Mesendoderm (in vitro differentiated cells): Measurements from ENCODE around the gene SPINT2.

ENCODE experiments used
- DNase-seq: peaks from one replicate; pipeline ENCODE4 v3.0.0; 2013
- H2AK5ac ChIP-seq: 2 replicates; pipeline ENCODE4 v1.6.1; 2013; ENCODE audit warnings: low read length, inconsistent platforms
- H2BK120ac ChIP-seq: 2 replicates; pipeline ENCODE4 v1.6.1; 2013; ENCODE audit warnings: low read depth, mild to moderate bottlenecking, low read length, moderate library complexity, mixed read lengths
- H2BK15ac ChIP-seq: replicated peaks from 2 replicates; pipeline ENCODE4 v1.6.1; 2013; ENCODE audit warnings: low read depth, mild to moderate bottlenecking, moderate library complexity
- H2BK5ac ChIP-seq: 2 replicates; pipeline ENCODE4 v1.6.1; 2013; ENCODE audit warnings: low read length, inconsistent platforms
- H3K18ac ChIP-seq: 2 replicates; pipeline ENCODE4 v1.6.1; 2013; ENCODE audit warnings: mild to moderate bottlenecking, low read length, mixed read lengths
- H3K23ac ChIP-seq: one replicate; pipeline ENCODE4 v1.6.1; 2013; ENCODE audit warnings: low read length
- H3K27ac ChIP-seq: 2 replicates; pipeline ENCODE4 v1.5.1; 2013; ENCODE audit warnings: low read depth, mild to moderate bottlenecking, inconsistent platforms, low read length, moderate library complexity
- H3K27me3 ChIP-seq: 2 replicates; pipeline ENCODE4 v1.6.1; 2013; ENCODE audit warnings: low read length, control low read depth, mild to moderate bottlenecking, inconsistent platforms; ENCODE audit not compliant: insufficient read depth, poor library complexity
- H3K36me3 ChIP-seq: 2 replicates; pipeline ENCODE4 v1.6.1; 2013; ENCODE audit warnings: low read length, inconsistent platforms; ENCODE audit not compliant: control insufficient read depth, insufficient read depth
- H3K4ac ChIP-seq: one replicate; pipeline ENCODE4 v1.6.1; 2013; ENCODE audit warnings: low read depth, mild to moderate bottlenecking, low read length, moderate library complexity
- H3K4me1 ChIP-seq: 2 replicates; pipeline ENCODE4 v1.6.1; 2013; ENCODE audit warnings: low read depth, low read length, inconsistent platforms; ENCODE audit not compliant: control insufficient read depth
- H3K4me2 ChIP-seq: 2 replicates; pipeline ENCODE4 v1.6.1; 2013; ENCODE audit warnings: low read length
- H3K4me3 ChIP-seq: 2 replicates; pipeline ENCODE4 v1.5.1; 2013; ENCODE audit warnings: mild to moderate bottlenecking, low read length
- H3K56ac ChIP-seq: one replicate; pipeline ENCODE4 v1.6.1; 2013; ENCODE audit warnings: low read length
- H3K79me1 ChIP-seq: 2 replicates; pipeline ENCODE4 v1.6.1; 2013; ENCODE audit warnings: low read length, inconsistent platforms
- H3K79me2 ChIP-seq: 2 replicates; pipeline ENCODE4 v1.6.1; 2013; ENCODE audit warnings: mild to moderate bottlenecking, low read length; ENCODE audit not compliant: control insufficient read depth, insufficient read depth
- H3K9ac ChIP-seq: 2 replicates; pipeline ENCODE4 v1.6.1; 2013; ENCODE audit warnings: low read length, inconsistent platforms
- H4K5ac ChIP-seq: one replicate; pipeline ENCODE4 v1.6.1; 2013; ENCODE audit warnings: low read length
- H4K8ac ChIP-seq: one replicate; pipeline ENCODE4 v1.6.1; 2013; ENCODE audit warnings: low read depth, mild to moderate bottlenecking, control low read depth, low read length, moderate library complexity
- WGBS: extraction: QIAGEN DNeasy Blood & Tissue Kit; methylation state at CpG from one replicate; pipeline ENCODE4 v1.1.7; 2013; ENCODE audit warnings: low lambda C conversion rate, missing lambda C conversion rate; ENCODE audit not compliant: insufficient coverage; ENCODE audit errors: extremely low coverage; 5-methylcytosine and 5-hydroxymethylcytosine counted together

The SPINT2 gene

GRCh38 chr19:38309615-38310278 lies 45.4 kb downstream of the SPINT2 start:
- H3K4ac ChIP-seq = no peak overlapping the region
- DNase-seq = no peak
- H3K36me3 ChIP-seq = no peaks in the 10 kb centered on the region
- H2AK5ac ChIP-seq = no peak overlapping the region
- H3K27me3 ChIP-seq = no peaks in the 10 kb centered on the region
- no peak overlapping the region for H3K18ac ChIP-seq
- no peak overlapping the region for H4K8ac ChIP-seq
- peaks cover 2% of the 10 kb centered on the region for H3K79me2 ChIP-seq
- H2BK120ac ChIP-seq = no peak overlapping the region
- H3K56ac ChIP-seq = no peak overlapping the region
- H3K79me1 ChIP-seq = peaks cover 8% of the 10 kb centered on the region
- no peak overlapping the region for H3K23ac ChIP-seq
- no CpG with 5 or more reads among the region's 3 CpGs for WGBS
- H4K5ac ChIP-seq = no peak overlapping the region
- H2BK5ac ChIP-seq = no peak overlapping the region
- H3K27ac ChIP-seq = no peak overlapping the region
- H2BK15ac ChIP-seq = no peak overlapping the region
- H3K4me3 ChIP-seq = no peak overlapping the region
- H3K9ac ChIP-seq = no peak overlapping the region
- no peaks in the 10 kb centered on the region for H3K4me1 ChIP-seq
- H3K4me2 ChIP-seq = no peak overlapping the region

GRCh38 chr19:38310279-38310670 lies 45.9 kb downstream of the SPINT2 start:
- no peak for DNase-seq
- Histone ChIP-seq H3K36me3 (no peaks in the 10 kb centered on the region), H3K56ac (no peak overlapping the region), H3K79me2 (peaks cover 2% of the 10 kb centered on the region), H3K27me3 (no peaks in the 10 kb centered on the region), H3K4me2 (no peak overlapping the region), H2AK5ac (no peak overlapping the region), H3K27ac (no peak overlapping the region), H2BK15ac (no peak overlapping the region), H3K23ac (no peak overlapping the region), H4K5ac (no peak overlapping the region), H3K4me3 (no peak overlapping the region), H3K4ac (no peak overlapping the region), H3K9ac (no peak overlapping the region), H4K8ac (no peak overlapping the region), H3K18ac (no peak overlapping the region), H2BK5ac (no peak overlapping the region), H3K79me1 (peaks cover 10% of the 10 kb centered on the region), H3K4me1 (no peaks in the 10 kb centered on the region), H2BK120ac (no peak overlapping the region)
- WGBS = no CpG with 5 or more reads among the region's 2 CpGs

GRCh38 chr19:38310986-38311385 lies 46.6 kb downstream of the SPINT2 start:
- no peak overlapping the region for H4K5ac ChIP-seq
- H2BK5ac ChIP-seq = no peak overlapping the region
- no peak overlapping the region for H3K18ac ChIP-seq
- H3K79me1 ChIP-seq = peaks cover 12% of the 10 kb centered on the region
- no peak overlapping the region for H2BK15ac ChIP-seq
- no peak overlapping the region for H4K8ac ChIP-seq
- no peak overlapping the region for H3K23ac ChIP-seq
- no peak overlapping the region for H3K9ac ChIP-seq
- no peak for DNase-seq
- H3K27ac ChIP-seq = no peak overlapping the region
- H3K4me2 ChIP-seq = no peak overlapping the region
- no peak overlapping the region for H3K4me3 ChIP-seq
- no CpG with 5 or more reads among the region's 6 CpGs for WGBS
- H3K56ac ChIP-seq = no peak overlapping the region
- peaks cover 2% of the 10 kb centered on the region for H3K79me2 ChIP-seq
- H2BK120ac ChIP-seq = no peak overlapping the region
- no peaks in the 10 kb centered on the region for H3K4me1 ChIP-seq
- H3K36me3 ChIP-seq = no peaks in the 10 kb centered on the region
- no peak overlapping the region for H2AK5ac ChIP-seq
- no peaks in the 10 kb centered on the region for H3K27me3 ChIP-seq
- no peak overlapping the region for H3K4ac ChIP-seq

GRCh38 chr19:38315657-38316476 lies 51.5 kb downstream of the SPINT2 start, which contains the start of gene YIF1B:
TSS of gene YIF1B (minus strand) at chr19:38315947. CDS start at chr19:38315917, 30 bp downstream.
- no peak within 1 kb of the TSS for H2BK15ac ChIP-seq
- H3K79me1 ChIP-seq = peaks cover 7% of the 10 kb centered on the region
- peak within 1 kb of the TSS; percentile 30 for H2BK120ac ChIP-seq
- no peaks in the 10 kb centered on the region for H3K4me1 ChIP-seq
- no peak within 1 kb of the TSS for H4K5ac ChIP-seq
- H3K4me3 ChIP-seq = peak within 1 kb of the TSS; percentile 92
- no CpG with 5 or more reads among the region's 64 CpGs for WGBS
- peak; percentile 99 for DNase-seq
- H2BK5ac ChIP-seq = no peak within 1 kb of the TSS
- H3K9ac ChIP-seq = peak within 1 kb of the TSS; percentile 96
- peak within 1 kb of the TSS; percentile 96 for H3K4me2 ChIP-seq
- no peaks in the 10 kb centered on the region for H3K36me3 ChIP-seq
- H2AK5ac ChIP-seq = peak within 1 kb of the TSS; percentile 85
- peak within 1 kb of the TSS; percentile 24 for H3K18ac ChIP-seq
- no peak within 1 kb of the TSS for H3K23ac ChIP-seq
- H3K56ac ChIP-seq = peak within 1 kb of the TSS; percentile 94
- H3K27me3 ChIP-seq = no peaks in the 10 kb centered on the region
- no peak within 1 kb of the TSS for H4K8ac ChIP-seq
- H3K27ac ChIP-seq = peak within 1 kb of the TSS; percentile 27
- H3K4ac ChIP-seq = no peak within 1 kb of the TSS
- peaks cover 2% of the 10 kb centered on the region for H3K79me2 ChIP-seq

- no peak overlapping the region for H3K4me2 ChIP-seq
- no peak overlapping the region for H3K4me3 ChIP-seq
- no CpG with 5 or more reads among the region's 8 CpGs for WGBS
- peaks cover 7% of the 10 kb centered on the region for H3K79me1 ChIP-seq
- no peak overlapping the region for H3K4ac ChIP-seq
- no peak overlapping the region for H4K8ac ChIP-seq
- H3K56ac ChIP-seq = peak overlapping the region; percentile 25
- H3K36me3 ChIP-seq = no peaks in the 10 kb centered on the region
- no peak overlapping the region for H2BK15ac ChIP-seq
- H3K27ac ChIP-seq = no peak overlapping the region
- H2AK5ac ChIP-seq = no peak overlapping the region
- no peak for DNase-seq
- H3K27me3 ChIP-seq = no peaks in the 10 kb centered on the region
- H3K23ac ChIP-seq = no peak overlapping the region
- H3K79me2 ChIP-seq = peaks cover 2% of the 10 kb centered on the region
- H3K18ac ChIP-seq = no peak overlapping the region
- no peaks in the 10 kb centered on the region for H3K4me1 ChIP-seq
- H2BK5ac ChIP-seq = no peak overlapping the region
- H2BK120ac ChIP-seq = no peak overlapping the region
- no peak overlapping the region for H4K5ac ChIP-seq
- H3K9ac ChIP-seq = peak overlapping the region; percentile 40
Observed at GRCh38 chr19:38316477-38317067, 52.2 kb downstream of the SPINT2 start.
